Mammary epithelial cell (primary cell): Measurements from ENCODE around the gene GPR75.

ENCODE experiments used
- CTCF ChIP-seq, 2 donors: IDR thresholded peaks in 1 of 2; conservative IDR thresholded peaks in 1 of 2; 2 replicates each; pipeline ENCODE4 v1.5.1; 2011 to 2012; ENCODE audit warnings: inconsistent platforms in 2 of 2, low read length in 2 of 2, mild to moderate bottlenecking in 2 of 2, control low read depth in 1 of 2, low read depth in 1 of 2; ENCODE audit not compliant: insufficient read depth in 1 of 2; ENCODE audit errors: extremely low read depth in 1 of 2
- EZH2 ChIP-seq: IDR thresholded peaks from 2 replicates; pipeline ENCODE4 v1.6.1; 2012; ENCODE audit warnings: low read length, inconsistent platforms, borderline replicate concordance

- no peak for TF ChIP-seq CTCF (conservative IDR thresholded peaks at IDR 0.05 in 1 of 2, IDR thresholded peaks at IDR 0.05 in 1 of 2; ENCODE audit: extremely low read depth in 1 of 2, insufficient read depth in 1 of 2, low read depth in 1 of 2, low read length in 2 of 2)
- no peak for TF ChIP-seq EZH2
These were observed 5.5 kb upstream of the GPR75 start for GRCh38 chr2:53865264-53865663.
